ENCODE results near the gene KLHL35. TPM values are rescaled to one million over a fixed set of nuclear protein-coding genes. Genes with fewer than 3 reads are reported as not detected.
A peak's percentile ranks its signal among the peaks of the same experiment; 100 is the strongest.

Gene KLHL35
- total RNA-seq, 1 donor from 2014 or later: 0.77 TPM

GRCh38 chr11:75465701-75466531, 32.9 kb upstream of the KLHL35 start:
- TF ChIP-seq CTCF (IDR thresholded peaks at IDR 0.05; ENCODE audit: insufficient read depth, low read depth, low read length) (no peak), EZH2 (IDR thresholded peaks at IDR 0.05; ENCODE audit: insufficient read depth, low read length) (no peak)
- no peak overlapping the region for H3K9ac ChIP-seq (ENCODE audit: low read length)
- H3K27ac Mint-ChIP-seq (ENCODE audit: unreplicated experiment): no peak overlapping the region
- H3K4me3 Mint-ChIP-seq (ENCODE audit: unreplicated experiment): peak overlapping the region; percentile 67
- no peaks in the 10 kb centered on the region for H3K27me3 ChIP-seq (ENCODE audit: insufficient read depth, low read length)
- no peaks in the 10 kb centered on the region for H3K79me2 ChIP-seq (ENCODE audit: insufficient read depth, low read length)
- H3K9me3 ChIP-seq (ENCODE audit: insufficient read depth, low read depth, low read length): no peaks in the 10 kb centered on the region
- H4K20me1 ChIP-seq (ENCODE audit: insufficient read depth, low read length): no peaks in the 10 kb centered on the region
- H3K36me3 Mint-ChIP-seq (ENCODE audit: low read depth, unreplicated experiment): no peaks in the 10 kb centered on the region
- H3K4me1 Mint-ChIP-seq (ENCODE audit: low read depth, unreplicated experiment): peaks cover 15% of the 10 kb centered on the region
- peaks cover 17% of the 10 kb centered on the region for H3K27me3 Mint-ChIP-seq (ENCODE audit: low read depth, unreplicated experiment)
- no peaks in the 10 kb centered on the region for H3K36me3 ChIP-seq (ENCODE audit: insufficient read depth, low read length)
- H2AFZ ChIP-seq (ENCODE audit: low read depth, low read length): peak overlapping the region; percentile 15
- peak overlapping the region; percentile 0 for H3K4me2 ChIP-seq (ENCODE audit: low read length)
- H3K9me3 Mint-ChIP-seq (ENCODE audit: unreplicated experiment): no peaks in the 10 kb centered on the region
- H3K4me3 ChIP-seq (ENCODE audit: insufficient read depth, low read depth, low read length): no peak overlapping the region
- FAIRE-seq (no peak), DNase-seq (ENCODE audit: low read depth) (peak; percentile 58)
- peaks cover 26% of the 10 kb centered on the region for H3K4me1 ChIP-seq (ENCODE audit: insufficient read depth, low read length)
- no peak overlapping the region for H3K27ac ChIP-seq (ENCODE audit: low read depth, low read length)

- FAIRE-seq: no peak
- no peak overlapping the region for H3K27ac Mint-ChIP-seq (ENCODE audit: unreplicated experiment)
- no peak for TF ChIP-seq EZH2 (IDR thresholded peaks at IDR 0.05; ENCODE audit: insufficient read depth, low read length)
- no peak for TF ChIP-seq CTCF (IDR thresholded peaks at IDR 0.05; ENCODE audit: insufficient read depth, low read depth, low read length)
- peaks cover 15% of the 10 kb centered on the region for H3K4me1 ChIP-seq (ENCODE audit: insufficient read depth, low read length)
- no peaks in the 10 kb centered on the region for H3K27me3 ChIP-seq (ENCODE audit: insufficient read depth, low read length)
- no peak overlapping the region for H3K4me3 Mint-ChIP-seq (ENCODE audit: unreplicated experiment)
- H4K20me1 ChIP-seq (ENCODE audit: insufficient read depth, low read length): no peaks in the 10 kb centered on the region
- no peak overlapping the region for H3K4me2 ChIP-seq (ENCODE audit: low read length)
- no peak overlapping the region for H3K9ac ChIP-seq (ENCODE audit: low read length)
- H3K36me3 ChIP-seq (ENCODE audit: insufficient read depth, low read length): no peaks in the 10 kb centered on the region
- H3K9me3 ChIP-seq (ENCODE audit: insufficient read depth, low read depth, low read length): no peaks in the 10 kb centered on the region
- H3K27ac ChIP-seq (ENCODE audit: low read depth, low read length): no peak overlapping the region
- H3K27me3 Mint-ChIP-seq (ENCODE audit: low read depth, unreplicated experiment): peaks cover 14% of the 10 kb centered on the region
- no peak overlapping the region for H2AFZ ChIP-seq (ENCODE audit: low read depth, low read length)
- no peaks in the 10 kb centered on the region for H3K79me2 ChIP-seq (ENCODE audit: insufficient read depth, low read length)
- H3K9me3 Mint-ChIP-seq (ENCODE audit: unreplicated experiment): no peaks in the 10 kb centered on the region
- H3K4me1 Mint-ChIP-seq (ENCODE audit: low read depth, unreplicated experiment): peaks cover 8% of the 10 kb centered on the region
- DNase-seq (ENCODE audit: low read depth): no peak
- no peak overlapping the region for H3K4me3 ChIP-seq (ENCODE audit: insufficient read depth, low read depth, low read length)
- H3K36me3 Mint-ChIP-seq (ENCODE audit: low read depth, unreplicated experiment): no peaks in the 10 kb centered on the region
These were observed 30.2 kb upstream of the KLHL35 start for GRCh38 chr11:75463106-75463774.

Data from astrocyte (in vitro differentiated cells and primary cell).